OCI-LY3 (cell line): ENCODE data around the gene KCNIP4.

Experiments
- H2AFZ ChIP-seq: fragments of 200-600, 300-600 bp; shearing (Covaris generic); 2 replicates; pipeline ENCODE4 v1.6.0; 2014; ENCODE audit warnings: antibody characterized with exemption, low read depth, low read length
- H3K27ac ChIP-seq: fragments of 200-600, 300-600 bp; sonication (generic); 2 replicates; pipeline ENCODE4 v1.5.1; 2014; ENCODE audit warnings: mild to moderate bottlenecking, low read length, moderate library complexity, mixed read lengths
- H3K27me3 ChIP-seq: fragments of 200-600, 300-600 bp; sonication (generic); 2 replicates; pipeline ENCODE4 v1.6.1; 2014; ENCODE audit warnings: low read depth, low read length, mixed read lengths
- H3K36me3 ChIP-seq: fragments of 200-600, 300-600 bp; sonication (generic); replicated peaks from 2 replicates; pipeline ENCODE3; 2014; ENCODE audit warnings: low read depth, low read length, mixed read lengths
- H3K4me1 ChIP-seq: fragments of 300-600, 200-600 bp; sonication (generic); 2 replicates; pipeline ENCODE4 v1.6.1; 2014; ENCODE audit warnings: low read length, mixed read lengths
- H3K4me2 ChIP-seq: fragments of 200-600, 300-600 bp; sonication (generic); 2 replicates; pipeline ENCODE4 v1.6.1; 2014; ENCODE audit warnings: low read length, mixed read lengths
- H3K4me3 ChIP-seq: fragments of 300-600, 200-600 bp; sonication (generic); 2 replicates; pipeline ENCODE4 v1.5.1; 2014; ENCODE audit warnings: antibody characterized with exemption, mild to moderate bottlenecking, low read length, moderate library complexity
- H3K79me2 ChIP-seq: fragments of 300-600, 200-600 bp; shearing (Covaris generic); 2 replicates; pipeline ENCODE4 v1.6.1; 2014; ENCODE audit warnings: mild to moderate bottlenecking, low read length, mixed read lengths
- H3K9ac ChIP-seq: fragments of 300-600, 200-600 bp; shearing (Covaris generic); 2 replicates; pipeline ENCODE4 v1.6.0; 2014; ENCODE audit warnings: mild to moderate bottlenecking, low read length, moderate library complexity
- H3K9me3 ChIP-seq: fragments of 200-600, 300-600 bp; shearing (Covaris generic); 2 replicates; pipeline ENCODE4 v1.6.1; 2014; ENCODE audit warnings: low read length, mixed read lengths; ENCODE audit not compliant: insufficient read depth
- H4K20me1 ChIP-seq: fragments of 200-600, 300-600 bp; sonication (generic); 2 replicates; pipeline ENCODE4 v1.6.1; 2016; ENCODE audit warnings: low read length, mixed read lengths; ENCODE audit not compliant: insufficient read depth
- EZH2phosphoT487 ChIP-seq: fragments of 200-600 bp; shearing (Covaris generic); IDR thresholded peaks from 2 replicates; pipeline ENCODE4 v1.6.1; 2018; ENCODE audit warnings: antibody characterized with exemption, mixed run types, low read depth
- TF ChIP-seq, protein P1 (sequence below): fragments of 200-600, 300-600 bp; sonication (generic); IDR thresholded peaks from 2 replicates; pipeline ENCODE4 v1.5.1; 2014; ENCODE audit warnings: antibody characterized with exemption, low read length, low read depth

The KCNIP4 gene

DNA sequence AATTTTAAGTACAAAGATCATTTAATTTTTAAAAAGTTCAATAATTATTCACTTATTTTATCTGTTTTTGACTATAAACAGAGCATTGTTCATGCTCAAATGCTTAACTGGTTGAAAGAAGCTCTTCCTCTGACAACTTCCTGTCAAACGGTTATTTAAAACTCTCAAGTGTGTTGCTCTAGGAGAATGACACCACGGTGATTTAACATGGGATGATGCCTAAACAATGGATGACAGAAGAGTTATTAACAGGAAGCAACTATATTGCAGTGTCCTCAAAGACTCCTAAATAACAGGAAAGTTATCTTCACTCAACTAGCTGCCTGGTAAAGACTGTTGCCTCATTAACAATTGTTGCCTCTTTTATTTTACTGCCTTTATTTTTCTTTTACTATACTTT lies 738.7 kb downstream of the KCNIP4 start:
- Histone ChIP-seq H3K27ac (no peak overlapping the region), H3K9ac (no peak overlapping the region), H3K27me3 (no peaks in the 10 kb centered on the region), H3K4me2 (no peak overlapping the region), H3K4me1 (no peaks in the 10 kb centered on the region), H2AFZ (no peak overlapping the region), H3K9me3 (no peaks in the 10 kb centered on the region), H4K20me1 (no peaks in the 10 kb centered on the region), H3K36me3 (no peaks in the 10 kb centered on the region), H3K4me3 (no peak overlapping the region), H3K79me2 (no peaks in the 10 kb centered on the region)
- TF ChIP-seq EZH2phosphoT487: no peak
- TF ChIP-seq, protein P1, sequence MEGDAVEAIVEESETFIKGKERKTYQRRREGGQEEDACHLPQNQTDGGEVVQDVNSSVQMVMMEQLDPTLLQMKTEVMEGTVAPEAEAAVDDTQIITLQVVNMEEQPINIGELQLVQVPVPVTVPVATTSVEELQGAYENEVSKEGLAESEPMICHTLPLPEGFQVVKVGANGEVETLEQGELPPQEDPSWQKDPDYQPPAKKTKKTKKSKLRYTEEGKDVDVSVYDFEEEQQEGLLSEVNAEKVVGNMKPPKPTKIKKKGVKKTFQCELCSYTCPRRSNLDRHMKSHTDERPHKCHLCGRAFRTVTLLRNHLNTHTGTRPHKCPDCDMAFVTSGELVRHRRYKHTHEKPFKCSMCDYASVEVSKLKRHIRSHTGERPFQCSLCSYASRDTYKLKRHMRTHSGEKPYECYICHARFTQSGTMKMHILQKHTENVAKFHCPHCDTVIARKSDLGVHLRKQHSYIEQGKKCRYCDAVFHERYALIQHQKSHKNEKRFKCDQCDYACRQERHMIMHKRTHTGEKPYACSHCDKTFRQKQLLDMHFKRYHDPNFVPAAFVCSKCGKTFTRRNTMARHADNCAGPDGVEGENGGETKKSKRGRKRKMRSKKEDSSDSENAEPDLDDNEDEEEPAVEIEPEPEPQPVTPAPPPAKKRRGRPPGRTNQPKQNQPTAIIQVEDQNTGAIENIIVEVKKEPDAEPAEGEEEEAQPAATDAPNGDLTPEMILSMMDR: no peak

- Histone ChIP-seq H3K9ac (no peak overlapping the region), H3K9me3 (no peaks in the 10 kb centered on the region), H3K36me3 (no peaks in the 10 kb centered on the region), H2AFZ (no peak overlapping the region), H3K79me2 (no peaks in the 10 kb centered on the region), H4K20me1 (no peaks in the 10 kb centered on the region), H3K27me3 (no peaks in the 10 kb centered on the region), H3K4me2 (no peak overlapping the region), H3K4me3 (no peak overlapping the region), H3K4me1 (no peaks in the 10 kb centered on the region), H3K27ac (no peak overlapping the region)
- TF ChIP-seq, protein P1: no peak
Observed at GRCh38 chr4:21205821-21206531, 742.6 kb downstream of the KCNIP4 start.

DNA sequence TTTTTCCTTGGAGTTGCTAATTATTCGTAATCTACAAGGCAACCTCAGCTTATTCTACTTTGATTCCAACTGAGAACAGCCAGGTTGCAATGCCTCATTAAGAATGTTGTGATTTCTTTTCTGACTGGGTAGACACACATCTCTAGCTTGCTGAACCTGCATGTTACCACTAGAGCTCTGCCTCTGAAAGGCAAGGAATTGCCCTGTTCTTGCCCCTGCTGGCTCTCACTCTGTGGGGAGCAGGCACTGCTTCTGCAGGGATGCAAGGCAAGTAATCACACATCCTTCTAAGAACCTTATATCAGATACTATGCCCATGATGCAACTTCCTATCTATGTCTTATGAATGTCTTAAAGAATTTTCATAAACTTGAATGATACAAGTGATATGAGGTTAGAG lies 745.2 kb downstream of the KCNIP4 start:
- Histone ChIP-seq H3K4me1 (no peaks in the 10 kb centered on the region), H3K27me3 (no peaks in the 10 kb centered on the region), H4K20me1 (no peaks in the 10 kb centered on the region), H3K9me3 (no peaks in the 10 kb centered on the region), H3K9ac (no peak overlapping the region), H3K36me3 (no peaks in the 10 kb centered on the region), H3K4me2 (no peak overlapping the region), H2AFZ (no peak overlapping the region), H3K79me2 (no peaks in the 10 kb centered on the region), H3K27ac (no peak overlapping the region), H3K4me3 (no peak overlapping the region)
- TF ChIP-seq, protein P1: no peak
- no peak for TF ChIP-seq EZH2phosphoT487

DNA sequence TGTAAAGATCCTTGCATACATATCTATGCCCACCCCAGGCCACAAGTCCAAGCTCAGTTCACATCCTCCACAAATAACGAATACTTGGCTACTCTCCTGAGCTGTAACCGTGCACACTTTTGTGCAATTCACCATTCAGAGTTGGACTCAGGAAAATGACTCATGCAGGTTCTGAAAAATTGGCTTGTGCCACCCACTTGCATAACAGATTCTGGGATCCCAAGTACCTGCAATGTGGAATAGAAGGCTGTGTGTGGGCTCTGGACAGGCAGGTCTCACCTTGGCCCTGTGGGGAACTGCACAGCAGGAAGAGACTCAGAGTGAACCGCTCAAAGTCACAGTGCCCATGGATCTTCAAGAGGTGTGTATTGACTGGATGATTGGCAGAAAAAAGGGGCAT lies 745.6 kb downstream of the KCNIP4 start:
- Histone ChIP-seq H2AFZ (no peak overlapping the region), H3K4me2 (no peak overlapping the region), H3K36me3 (no peaks in the 10 kb centered on the region), H3K9me3 (no peaks in the 10 kb centered on the region), H3K9ac (no peak overlapping the region), H3K4me1 (no peaks in the 10 kb centered on the region), H3K27ac (no peak overlapping the region), H3K4me3 (no peak overlapping the region), H3K79me2 (no peaks in the 10 kb centered on the region), H3K27me3 (no peaks in the 10 kb centered on the region), H4K20me1 (no peaks in the 10 kb centered on the region)
- TF ChIP-seq EZH2phosphoT487: no peak
- TF ChIP-seq, protein P1: no peak
